Measurements from ENCODE around the gene RPL38.

Gene RPL38

GRCh38 chr17:74228306-74228978 lies 25.0 kb downstream of the RPL38 start:
- FAIRE-seq: no peak

GRCh38 chr17:74230896-74231295 lies 27.4 kb downstream of the RPL38 start:
- no peak for FAIRE-seq

GRCh38 chr17:74231928-74232907 lies 28.7 kb downstream of the RPL38 start:
- FAIRE-seq: no peak

- no peak for FAIRE-seq
These were observed 30.5 kb downstream of the RPL38 start for GRCh38 chr17:74233937-74234336.

- FAIRE-seq: no peak
These were observed 31.0 kb downstream of the RPL38 start for GRCh38 chr17:74234486-74234885.

- FAIRE-seq: no peak
These were observed 31.6 kb downstream of the RPL38 start for GRCh38 chr17:74235040-74235581.

- FAIRE-seq: no peak
These were observed 32.5 kb downstream of the RPL38 start for GRCh38 chr17:74235911-74236371.

GRCh38 chr17:74237321-74237720 lies 33.8 kb downstream of the RPL38 start:
- no peak for FAIRE-seq

GRCh38 chr17:74239172-74239571 lies 35.7 kb downstream of the RPL38 start:
- FAIRE-seq: no peak

- no peak for FAIRE-seq
These were observed 37.2 kb downstream of the RPL38 start for GRCh38 chr17:74240618-74241205.

GRCh38 chr17:74241431-74241830 lies 38.0 kb downstream of the RPL38 start:
- FAIRE-seq: no peak

GRCh38 chr17:74241847-74242246 lies 38.4 kb downstream of the RPL38 start:
- FAIRE-seq: no peak

- FAIRE-seq: no peak
These were observed 39.7 kb downstream of the RPL38 start for GRCh38 chr17:74243013-74243755.

GRCh38 chr17:74244128-74244527 lies 40.6 kb downstream of the RPL38 start:
- no peak for FAIRE-seq

GRCh38 chr17:74244548-74244947 lies 41.1 kb downstream of the RPL38 start:
- FAIRE-seq: no peak

- no peak for FAIRE-seq
These were observed 41.8 kb downstream of the RPL38 start for GRCh38 chr17:74245145-74245831.

GRCh38 chr17:74245871-74246270 lies 42.4 kb downstream of the RPL38 start:
- FAIRE-seq: no peak

- no peak for FAIRE-seq
These were observed 46.3 kb downstream of the RPL38 start for GRCh38 chr17:74249590-74250270.

GRCh38 chr17:74250324-74250995 lies 47.0 kb downstream of the RPL38 start:
- no peak for FAIRE-seq

- no peak for FAIRE-seq
These were observed 47.6 kb downstream of the RPL38 start for GRCh38 chr17:74251051-74251450.

- FAIRE-seq: no peak
These were observed 48.1 kb downstream of the RPL38 start for GRCh38 chr17:74251569-74251968.
